SJCRH30 (cell line): ENCODE data around the gene DRD1. TPM values are rescaled to one million over a fixed set of nuclear protein-coding genes. Genes with fewer than 3 reads are reported as not detected.

ENCODE experiments used
- DNase-seq, 2 experiments: peaks; one replicate each; pipeline ENCODE4 v3.0.0-alpha.2; 2015 to 2020
- H3K27ac ChIP-seq: fragments of 250-450 bp; sonication (Bioruptor Pico); 2 replicates; pipeline ENCODE4 v1.5.1; 2020; ENCODE audit warnings: mild to moderate bottlenecking, moderate library complexity
- H3K27me3 ChIP-seq: fragments of 250-450 bp; sonication (Bioruptor Pico); 2 replicates; pipeline ENCODE4 v1.5.1; 2020; ENCODE audit warnings: mild to moderate bottlenecking, moderate library complexity
- H3K36me3 ChIP-seq: fragments of 250-450 bp; sonication (Bioruptor Pico); 2 replicates; pipeline ENCODE4 v1.5.1; 2020; ENCODE audit warnings: mild to moderate bottlenecking, moderate library complexity
- H3K4me1 ChIP-seq: fragments of 250-450 bp; sonication (Bioruptor Pico); 2 replicates; pipeline ENCODE4 v1.5.1; 2020; ENCODE audit warnings: mild to moderate bottlenecking, moderate library complexity
- H3K4me3 ChIP-seq: fragments of 250-450 bp; sonication (Bioruptor Pico); 2 replicates; pipeline ENCODE4 v1.5.1; 2020; ENCODE audit warnings: mild to moderate bottlenecking, moderate library complexity
- H3K9me3 ChIP-seq: fragments of 250-450 bp; sonication (Bioruptor Pico); replicated peaks from 2 replicates; pipeline ENCODE4 v1.5.1; 2020; ENCODE audit warnings: mild to moderate bottlenecking, moderate library complexity
- total RNA-seq: library from RNA; depleted of rRNA; stranded (reverse); fragments of >200 nt; shearing (Covaris generic); gene quantifications from 2 replicates; pipeline ENCODE4 v1.2.3, GENCODE V29; 2014; rRNA removed

The DRD1 gene
- total RNA-seq: not detected in 2 replicates

DNA sequence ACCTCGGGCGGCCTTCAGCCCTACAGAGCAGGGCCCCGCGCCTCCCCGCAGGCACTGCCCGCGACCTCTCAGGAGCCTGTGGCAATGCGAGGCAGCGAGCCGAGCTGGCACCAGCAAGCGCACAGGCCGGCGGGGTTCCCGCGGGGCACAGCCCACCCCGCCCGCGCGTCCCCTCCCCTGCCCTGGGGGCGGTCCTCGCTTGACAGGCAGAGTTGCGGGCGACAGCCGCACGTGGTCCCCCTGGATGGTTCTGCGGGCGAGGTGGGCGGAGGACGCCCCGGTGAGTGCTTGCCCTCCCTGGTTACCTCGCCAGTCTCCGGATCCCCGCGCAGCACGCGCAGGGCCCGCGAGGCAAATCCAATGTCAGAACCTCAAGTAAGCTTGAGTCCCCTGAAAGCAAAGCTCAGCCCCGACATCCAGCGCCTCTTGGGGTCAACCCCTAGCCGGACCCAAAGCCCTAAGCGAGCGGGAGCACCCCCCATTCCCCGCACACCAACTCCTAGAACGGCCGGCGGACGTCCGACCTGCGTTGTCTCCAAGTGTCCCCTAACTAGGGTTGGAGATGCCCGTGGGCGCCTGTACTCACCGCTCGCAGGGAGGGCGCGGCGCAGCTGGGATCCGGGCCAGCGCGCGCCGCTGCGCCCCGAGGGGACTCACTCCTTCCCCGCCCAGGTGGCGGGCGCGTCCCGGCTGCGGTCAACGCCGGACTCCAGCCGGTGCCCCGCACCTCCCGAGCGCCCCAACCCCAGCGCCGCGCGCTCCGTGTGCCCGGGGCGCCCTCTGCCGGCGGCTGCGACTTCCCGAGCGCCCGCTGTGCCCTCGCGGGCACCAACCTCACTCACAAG is at the start of gene DRD1:
Gene DRD1 (minus strand): TSS at position 123 of the 845 bp plus-strand sequence. CDS start 1,083 bp downstream, outside the sequence.
- no peak for DNase-seq
- Histone ChIP-seq H3K27me3 (no peaks in the 10 kb centered on the region), H3K36me3 (no peaks in the 10 kb centered on the region), H3K4me1 (peaks cover 23% of the 10 kb centered on the region), H3K27ac (no peak within 1 kb of the TSS), H3K4me3 (no peak within 1 kb of the TSS), H3K9me3 (no peaks in the 10 kb centered on the region)

DNA sequence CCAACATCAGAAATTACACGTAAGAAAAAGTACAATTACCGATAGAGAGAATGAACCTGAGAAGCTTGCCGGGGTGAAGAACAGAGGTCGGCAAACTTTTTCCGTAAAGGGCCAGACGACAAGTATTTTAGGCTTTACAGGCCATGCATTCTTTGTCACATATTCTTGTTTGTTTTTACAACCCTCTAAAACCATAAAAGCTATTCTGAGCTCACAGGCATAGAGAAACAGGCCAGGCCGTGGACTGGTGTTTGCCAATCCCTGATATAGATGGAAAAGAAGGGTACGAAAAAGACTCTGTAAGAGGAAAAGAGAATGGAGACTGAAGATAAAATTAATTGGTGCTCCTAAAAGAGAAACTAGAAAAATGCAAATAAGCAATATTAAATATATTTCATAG is 49.7 kb upstream of the DRD1 start:
- H3K9me3 ChIP-seq: no peaks in the 10 kb centered on the region
- no peak for DNase-seq
- no peaks in the 10 kb centered on the region for H3K4me1 ChIP-seq
- H3K27ac ChIP-seq: no peak overlapping the region
- H3K27me3 ChIP-seq: no peaks in the 10 kb centered on the region
- H3K36me3 ChIP-seq: peaks cover 91% of the 10 kb centered on the region
- H3K4me3 ChIP-seq: no peak overlapping the region

GRCh38 chr5:175493260-175493659 is 49.3 kb upstream of the DRD1 start:
- Histone ChIP-seq H3K27ac (no peak overlapping the region), H3K4me1 (no peaks in the 10 kb centered on the region), H3K27me3 (no peaks in the 10 kb centered on the region), H3K4me3 (no peak overlapping the region), H3K36me3 (peaks cover 91% of the 10 kb centered on the region), H3K9me3 (no peaks in the 10 kb centered on the region)
- no peak for DNase-seq

DNA sequence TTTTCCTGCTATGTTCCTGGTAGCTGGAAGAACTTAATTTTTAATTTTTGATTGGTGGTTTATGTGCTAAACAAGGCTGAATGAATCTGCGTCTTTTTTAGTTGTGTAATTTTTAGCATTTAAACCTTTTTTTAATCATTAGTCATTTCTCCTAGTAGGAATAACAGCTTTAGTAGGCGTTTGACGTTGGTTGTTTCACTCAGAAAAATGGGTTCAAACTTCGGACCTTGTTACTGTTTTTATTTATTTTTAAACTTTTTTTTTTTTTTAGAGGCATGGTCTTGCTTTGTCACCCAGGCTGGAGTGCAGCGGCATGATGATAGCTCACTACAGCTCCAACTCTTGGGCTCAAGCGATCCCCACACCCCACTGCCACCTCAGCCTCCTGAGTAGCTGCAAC is 47.2 kb upstream of the DRD1 start:
- no peak for DNase-seq
- no peaks in the 10 kb centered on the region for H3K27me3 ChIP-seq
- H3K36me3 ChIP-seq: peaks cover 89% of the 10 kb centered on the region

GRCh38 chr5:175489693-175490443 is 45.9 kb upstream of the DRD1 start:
- Histone ChIP-seq H3K4me1 (no peaks in the 10 kb centered on the region), H3K27me3 (no peaks in the 10 kb centered on the region), H3K27ac (no peak overlapping the region), H3K4me3 (no peak overlapping the region), H3K36me3 (peaks cover 94% of the 10 kb centered on the region), H3K9me3 (no peaks in the 10 kb centered on the region)
- no peak for DNase-seq

More for the DNA sequence above, 47.2 kb upstream of the DRD1 start:
- no peaks in the 10 kb centered on the region for H3K9me3 ChIP-seq
- H3K27ac ChIP-seq: no peak overlapping the region
- H3K4me1 ChIP-seq: no peaks in the 10 kb centered on the region
- H3K4me3 ChIP-seq: no peak overlapping the region

DNA sequence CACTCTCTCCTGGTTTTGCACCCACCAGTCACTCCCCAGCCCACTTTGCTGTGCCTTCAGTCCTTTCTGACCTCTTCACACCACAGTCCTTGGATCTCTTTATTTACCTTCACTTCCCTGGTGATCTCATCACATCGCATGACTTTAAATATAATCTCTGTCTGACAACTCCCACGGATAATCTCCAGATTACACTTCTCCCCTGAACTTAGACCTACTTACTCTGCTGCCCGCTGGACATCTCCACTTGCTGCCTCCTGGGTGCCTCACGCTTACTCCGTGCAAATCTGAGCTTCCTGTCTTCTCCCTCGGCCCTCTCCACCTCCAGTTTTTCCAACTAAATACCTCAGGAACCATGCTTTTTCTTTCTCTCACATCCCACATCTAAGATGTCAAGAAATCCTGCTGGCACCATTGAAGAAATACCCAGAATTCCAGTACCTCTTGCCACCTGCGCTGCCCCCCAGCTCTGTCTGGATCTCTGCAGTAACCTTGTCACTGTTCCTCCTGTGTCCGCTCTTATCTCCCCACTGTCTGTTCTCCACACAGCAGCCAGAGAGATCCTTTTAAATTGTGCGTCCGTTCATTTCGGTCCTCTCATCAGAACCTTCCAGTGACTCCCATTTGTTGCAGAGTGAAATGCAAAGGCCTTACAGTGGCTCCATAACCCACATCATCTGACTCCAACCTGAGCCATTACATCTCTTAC is 43.7 kb upstream of the DRD1 start:
- no peaks in the 10 kb centered on the region for H3K4me1 ChIP-seq
- H3K36me3 ChIP-seq: peaks cover 94% of the 10 kb centered on the region
- H3K27me3 ChIP-seq: no peaks in the 10 kb centered on the region
- no peak overlapping the region for H3K27ac ChIP-seq
- DNase-seq: no peak
- no peaks in the 10 kb centered on the region for H3K9me3 ChIP-seq
- H3K4me3 ChIP-seq: no peak overlapping the region

DNA sequence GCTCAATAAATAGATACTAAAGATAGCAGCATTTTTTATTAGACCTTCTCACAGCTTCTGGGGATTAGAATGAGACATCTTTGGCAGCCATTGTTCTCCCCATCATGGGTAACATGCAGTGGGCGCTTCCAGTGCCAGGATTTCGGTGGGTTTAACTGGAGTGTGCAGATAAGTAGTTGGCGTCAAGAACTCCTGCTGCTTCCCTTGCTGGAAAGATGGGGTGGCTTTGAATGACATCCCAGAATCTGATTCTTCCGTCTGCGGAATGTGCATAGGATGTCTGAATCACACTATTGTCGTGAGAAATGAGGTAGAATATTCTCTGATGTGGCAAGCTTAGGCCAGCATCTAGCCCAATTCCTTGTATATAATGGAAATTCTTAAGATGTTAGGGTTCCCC is 41.6 kb upstream of the DRD1 start:
- peaks cover 94% of the 10 kb centered on the region for H3K36me3 ChIP-seq
- no peak overlapping the region for H3K27ac ChIP-seq
- no peak overlapping the region for H3K4me3 ChIP-seq
- H3K9me3 ChIP-seq: no peaks in the 10 kb centered on the region
- no peaks in the 10 kb centered on the region for H3K4me1 ChIP-seq
- DNase-seq: no peak
- no peaks in the 10 kb centered on the region for H3K27me3 ChIP-seq

DNA sequence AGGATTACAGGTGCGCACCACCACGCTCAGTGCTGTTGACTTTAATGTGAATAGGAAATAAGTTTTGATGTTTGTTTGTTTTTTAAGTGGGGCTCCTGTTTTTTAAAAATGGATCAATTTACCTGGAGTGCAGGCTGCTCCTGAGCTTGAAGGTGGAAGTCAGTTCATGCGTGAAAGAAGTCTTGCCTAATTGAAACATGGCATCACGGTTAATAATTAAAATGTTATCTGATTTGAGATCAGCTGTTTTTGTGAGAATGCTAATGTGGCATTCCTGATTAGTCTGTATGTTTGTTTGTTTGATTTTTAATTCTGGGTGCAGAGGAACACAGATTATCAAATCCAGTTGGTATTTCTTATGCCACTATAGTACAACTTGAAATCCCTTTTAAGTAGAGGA is 40.8 kb upstream of the DRD1 start:
- no peaks in the 10 kb centered on the region for H3K27me3 ChIP-seq
- H3K4me1 ChIP-seq: peaks cover 3% of the 10 kb centered on the region; the same call in 1 of the 2 replicates
- no peaks in the 10 kb centered on the region for H3K9me3 ChIP-seq
- H3K4me3 ChIP-seq: no peak overlapping the region
- no peak for DNase-seq
- H3K27ac ChIP-seq: no peak overlapping the region
- H3K36me3 ChIP-seq: peaks cover 91% of the 10 kb centered on the region

DNA sequence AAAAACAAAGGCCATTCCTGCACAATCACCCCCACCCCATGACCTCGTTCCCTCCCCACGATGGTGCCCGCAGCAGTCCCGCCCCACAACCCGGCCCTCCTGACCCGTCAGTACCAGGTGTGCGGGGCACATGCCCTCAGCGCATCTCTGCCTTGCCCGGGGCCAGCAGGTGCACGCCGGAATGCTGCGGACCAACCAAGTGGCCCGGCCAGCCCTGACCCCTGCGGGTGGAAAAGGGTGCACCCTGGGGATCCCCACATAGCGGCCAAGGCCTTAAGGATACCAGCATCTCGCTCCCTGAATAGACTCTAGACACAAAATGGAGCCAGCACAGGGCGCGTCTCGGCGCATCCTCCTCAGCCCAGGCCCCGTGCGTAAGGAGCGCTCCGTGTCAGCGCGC is 40.3 kb upstream of the DRD1 start:
- Histone ChIP-seq H3K9me3 (no peaks in the 10 kb centered on the region), H3K27me3 (no peaks in the 10 kb centered on the region), H3K27ac (no peak overlapping the region), H3K36me3 (peaks cover 88% of the 10 kb centered on the region), H3K4me1 (peaks cover 5% of the 10 kb centered on the region; the same call in 1 of the 2 replicates), H3K4me3 (no peak overlapping the region)
- DNase-seq: no peak

DNA sequence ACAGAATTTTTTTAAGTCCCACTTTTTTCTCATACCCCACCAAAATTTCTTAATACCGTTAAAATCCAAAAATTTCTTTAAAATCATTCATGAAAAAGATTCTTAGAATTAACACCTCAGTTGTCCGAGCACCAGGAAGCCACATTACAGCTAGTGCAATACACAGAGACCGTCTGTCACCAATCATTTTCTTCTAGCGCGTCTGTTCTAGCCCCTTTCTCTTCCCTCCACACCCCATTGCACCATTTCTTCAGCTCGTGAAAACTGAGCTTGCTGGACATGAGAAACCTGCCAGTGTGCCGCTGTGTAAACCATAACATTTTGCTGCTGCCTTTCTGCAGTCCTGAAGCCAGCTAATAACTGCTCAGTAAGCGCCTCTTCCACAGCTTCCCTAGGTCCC is 39.4 kb upstream of the DRD1 start:
- Histone ChIP-seq H3K4me1 (peaks cover 5% of the 10 kb centered on the region; the same call in 1 of the 2 replicates), H3K9me3 (no peaks in the 10 kb centered on the region), H3K36me3 (peaks cover 79% of the 10 kb centered on the region), H3K4me3 (no peak overlapping the region), H3K27me3 (no peaks in the 10 kb centered on the region), H3K27ac (no peak overlapping the region)
- DNase-seq: no peak

DNA sequence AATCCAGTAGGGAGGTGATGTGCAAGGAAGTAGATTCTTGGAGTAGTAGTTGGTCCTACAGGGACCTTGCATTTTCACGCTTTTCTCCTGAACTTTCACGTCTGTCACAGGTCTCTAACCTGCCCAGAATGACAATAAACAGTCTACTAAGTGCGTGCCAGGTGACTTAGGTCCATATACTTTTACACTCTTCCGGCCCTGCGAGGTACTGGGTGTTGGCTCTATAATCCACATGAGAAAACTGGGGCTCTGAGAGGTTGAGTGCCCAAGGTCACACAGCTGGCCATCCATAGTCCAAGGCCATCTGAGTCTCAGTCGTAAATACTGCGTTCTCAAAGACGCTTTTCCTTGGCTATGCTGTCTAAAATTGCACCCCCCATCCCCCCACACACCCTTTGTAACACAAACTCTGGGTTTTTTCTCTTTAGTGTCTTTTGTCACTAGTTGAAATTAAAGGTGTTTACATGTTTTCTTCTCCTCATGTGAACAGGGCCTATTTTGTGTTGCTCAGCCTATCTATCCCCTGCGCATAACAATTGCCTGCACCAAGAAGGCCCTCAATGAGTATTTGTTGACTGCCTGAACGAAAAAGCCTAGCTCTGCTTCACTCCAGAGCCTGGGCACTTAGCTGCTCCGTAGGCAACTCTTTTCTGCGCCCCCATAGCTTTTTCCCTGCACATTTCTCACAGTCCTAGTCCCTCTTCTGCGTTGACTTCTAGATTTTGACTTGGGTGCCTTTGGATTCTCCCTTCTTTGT is 35.3 kb upstream of the DRD1 start:
- no peaks in the 10 kb centered on the region for H3K27me3 ChIP-seq
- H3K4me3 ChIP-seq: peak overlapping the region; percentile 86
- peak overlapping the region; percentile 76 for H3K27ac ChIP-seq
- DNase-seq: no peak
- H3K9me3 ChIP-seq: no peaks in the 10 kb centered on the region
- peaks cover 41% of the 10 kb centered on the region for H3K36me3 ChIP-seq
- H3K4me1 ChIP-seq: peaks cover 5% of the 10 kb centered on the region; the same call in 1 of the 2 replicates

DNA sequence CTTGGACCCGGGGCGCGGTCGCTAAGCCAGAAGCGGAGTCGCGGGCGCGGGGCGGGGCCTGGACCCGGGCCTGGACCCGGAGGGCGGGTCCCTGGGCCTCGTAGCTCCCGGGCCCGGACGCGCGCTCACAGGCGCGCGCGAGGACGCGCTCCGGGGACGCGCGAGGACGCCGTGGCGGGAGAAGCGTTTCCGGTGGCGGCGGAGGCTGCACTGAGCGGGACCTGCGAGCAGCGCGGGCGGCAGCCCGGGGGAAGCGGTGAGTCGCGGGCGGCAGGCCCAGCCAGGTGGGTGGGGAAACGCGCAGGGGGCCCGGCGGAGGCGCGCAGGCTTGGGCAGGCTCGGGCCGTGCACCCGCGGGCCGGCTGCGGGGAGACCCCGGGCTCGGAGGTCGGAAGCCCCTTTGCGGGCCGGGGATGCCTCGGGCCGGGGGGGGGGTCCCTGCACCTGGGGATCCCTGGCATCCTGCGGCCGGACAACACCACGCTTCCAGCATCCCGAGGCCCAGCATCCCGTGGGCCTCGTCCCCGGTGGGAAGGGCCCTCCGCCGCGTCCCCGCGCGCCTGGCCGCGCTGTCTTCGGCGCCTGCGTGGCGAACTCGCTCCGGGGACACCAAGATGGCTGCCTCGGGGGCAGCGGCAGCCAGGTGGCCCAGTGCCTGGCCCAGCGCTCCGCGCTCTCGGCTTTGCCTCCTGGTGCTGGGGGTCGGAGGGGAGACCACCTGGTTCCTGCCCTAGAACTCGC is 34.6 kb upstream of the DRD1 start, which contains the start of gene SFXN1:
Gene SFXN1 (plus strand): TSS at position 177 of the 741 bp plus-strand sequence. CDS start 13,544 bp downstream, outside the sequence.
- H3K27ac ChIP-seq: peak within 1 kb of the TSS; percentile 76

DNA sequence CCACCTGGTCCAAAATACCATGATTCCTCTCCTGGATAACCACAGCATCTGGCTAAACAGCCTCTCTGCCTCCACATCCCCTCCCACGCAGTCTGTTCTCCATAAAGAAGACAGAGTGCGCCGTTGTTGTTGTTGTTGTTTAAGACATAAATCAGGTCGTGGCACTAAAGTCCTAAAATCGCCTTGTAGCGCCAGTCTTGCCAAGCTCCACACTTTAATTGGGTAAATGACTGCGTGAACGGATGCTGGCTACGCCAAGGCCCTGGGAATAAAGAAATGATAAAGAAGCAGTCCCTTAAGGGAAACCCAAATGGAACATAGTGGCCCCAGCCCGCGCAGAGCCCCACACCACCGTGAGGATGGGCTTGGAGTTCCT is 34.0 kb upstream of the DRD1 start:
- Histone ChIP-seq H3K4me1 (peaks cover 5% of the 10 kb centered on the region; the same call in 1 of the 2 replicates), H3K36me3 (peaks cover 28% of the 10 kb centered on the region), H3K27ac (no peak overlapping the region; the same call in 1 of the 2 replicates), H3K4me3 (peak overlapping the region; percentile 86), H3K9me3 (no peaks in the 10 kb centered on the region), H3K27me3 (no peaks in the 10 kb centered on the region)
- no peak for DNase-seq

More for the DNA sequence above, 34.6 kb upstream of the DRD1 start, which contains the start of gene SFXN1:
- DNase-seq: peak; percentile 77 to 86
- H3K4me1 ChIP-seq: peaks cover 5% of the 10 kb centered on the region; the same call in 1 of the 2 replicates
- H3K36me3 ChIP-seq: peaks cover 33% of the 10 kb centered on the region
- peak within 1 kb of the TSS; percentile 86 for H3K4me3 ChIP-seq
- no peaks in the 10 kb centered on the region for H3K9me3 ChIP-seq
- H3K27me3 ChIP-seq: no peaks in the 10 kb centered on the region
